Epithelial cell of proximal tubule (primary cell): ENCODE measurements around the gene DHRSX. TPM values are rescaled to one million over a fixed set of nuclear protein-coding genes. Genes with fewer than 3 reads are reported as not detected.

Experiments used
- DNase-seq: peaks from one replicate; pipeline ENCODE4 v3.0.0-alpha.2; 2011; ENCODE audit warnings: low read depth
- H3K4me3 ChIP-seq: 2 replicates; pipeline ENCODE4 v1.5.1; 2011; ENCODE audit warnings: low read depth, mild to moderate bottlenecking, low read length
- total RNA-seq: library from RNA; depleted of rRNA; stranded (reverse); fragments of >200 nt; gene quantifications from 2 replicates; pipeline ENCODE4 v1.2.3, GENCODE V29; 2015
- TF ChIP-seq, protein P1 (sequence below): conservative IDR thresholded peaks from 2 replicates; pipeline ENCODE4 v1.5.1; 2012; ENCODE audit warnings: low read depth, mild to moderate bottlenecking, low read length

Gene DHRSX, protein sequence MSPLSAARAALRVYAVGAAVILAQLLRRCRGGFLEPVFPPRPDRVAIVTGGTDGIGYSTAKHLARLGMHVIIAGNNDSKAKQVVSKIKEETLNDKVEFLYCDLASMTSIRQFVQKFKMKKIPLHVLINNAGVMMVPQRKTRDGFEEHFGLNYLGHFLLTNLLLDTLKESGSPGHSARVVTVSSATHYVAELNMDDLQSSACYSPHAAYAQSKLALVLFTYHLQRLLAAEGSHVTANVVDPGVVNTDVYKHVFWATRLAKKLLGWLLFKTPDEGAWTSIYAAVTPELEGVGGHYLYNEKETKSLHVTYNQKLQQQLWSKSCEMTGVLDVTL
- total RNA-seq = 20.5 and 22.8 TPM in 2 replicates

DNA sequence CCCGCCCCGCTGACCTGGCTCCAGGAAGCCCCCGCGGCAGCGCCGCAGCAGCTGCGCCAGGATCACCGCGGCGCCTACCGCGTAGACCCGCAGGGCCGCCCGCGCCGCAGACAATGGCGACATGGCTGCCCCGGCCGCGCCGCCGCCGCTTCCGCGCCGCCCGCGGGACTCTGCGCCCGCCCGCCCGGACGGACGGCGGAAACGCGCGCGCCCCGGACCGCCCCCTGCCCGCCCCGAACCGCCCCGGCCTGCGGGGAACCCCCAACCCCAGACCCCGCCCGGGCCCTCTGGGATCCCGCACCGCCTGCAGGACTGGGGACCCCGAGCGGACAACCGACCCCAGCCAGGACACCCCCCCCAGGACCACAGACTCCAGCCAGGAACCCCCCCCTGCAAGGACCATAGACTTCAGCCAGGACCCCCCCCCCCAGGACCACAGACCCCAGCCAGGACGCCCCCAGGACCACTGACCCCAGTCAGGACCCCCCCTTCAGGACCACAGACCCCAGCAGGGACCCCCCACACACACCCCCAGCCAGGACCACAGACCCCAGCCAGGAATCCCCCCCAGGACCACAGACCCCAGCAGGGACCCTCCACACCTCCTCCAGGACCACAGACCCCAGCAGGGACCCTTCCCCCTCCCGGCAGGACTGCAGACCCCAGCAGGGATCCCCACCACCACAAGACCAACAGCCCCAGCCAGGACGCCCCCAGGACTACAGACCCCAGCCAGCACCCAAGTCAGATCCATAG, at the start of gene DHRSX, which contains the start of gene ZBED1:
DHRSX (minus strand) TSS at position 174 of the 756 bp plus-strand sequence; CDS start at position 123, 51 bp downstream.
ZBED1 (minus strand) TSS at position 174 of the 756 bp plus-strand sequence. CDS start 10,257 bp downstream, outside the sequence.
- TF ChIP-seq, protein P1, sequence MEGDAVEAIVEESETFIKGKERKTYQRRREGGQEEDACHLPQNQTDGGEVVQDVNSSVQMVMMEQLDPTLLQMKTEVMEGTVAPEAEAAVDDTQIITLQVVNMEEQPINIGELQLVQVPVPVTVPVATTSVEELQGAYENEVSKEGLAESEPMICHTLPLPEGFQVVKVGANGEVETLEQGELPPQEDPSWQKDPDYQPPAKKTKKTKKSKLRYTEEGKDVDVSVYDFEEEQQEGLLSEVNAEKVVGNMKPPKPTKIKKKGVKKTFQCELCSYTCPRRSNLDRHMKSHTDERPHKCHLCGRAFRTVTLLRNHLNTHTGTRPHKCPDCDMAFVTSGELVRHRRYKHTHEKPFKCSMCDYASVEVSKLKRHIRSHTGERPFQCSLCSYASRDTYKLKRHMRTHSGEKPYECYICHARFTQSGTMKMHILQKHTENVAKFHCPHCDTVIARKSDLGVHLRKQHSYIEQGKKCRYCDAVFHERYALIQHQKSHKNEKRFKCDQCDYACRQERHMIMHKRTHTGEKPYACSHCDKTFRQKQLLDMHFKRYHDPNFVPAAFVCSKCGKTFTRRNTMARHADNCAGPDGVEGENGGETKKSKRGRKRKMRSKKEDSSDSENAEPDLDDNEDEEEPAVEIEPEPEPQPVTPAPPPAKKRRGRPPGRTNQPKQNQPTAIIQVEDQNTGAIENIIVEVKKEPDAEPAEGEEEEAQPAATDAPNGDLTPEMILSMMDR = no peak
- H3K4me3 ChIP-seq = peak within 1 kb of the TSS; percentile 82
- DNase-seq = no peak

DNA sequence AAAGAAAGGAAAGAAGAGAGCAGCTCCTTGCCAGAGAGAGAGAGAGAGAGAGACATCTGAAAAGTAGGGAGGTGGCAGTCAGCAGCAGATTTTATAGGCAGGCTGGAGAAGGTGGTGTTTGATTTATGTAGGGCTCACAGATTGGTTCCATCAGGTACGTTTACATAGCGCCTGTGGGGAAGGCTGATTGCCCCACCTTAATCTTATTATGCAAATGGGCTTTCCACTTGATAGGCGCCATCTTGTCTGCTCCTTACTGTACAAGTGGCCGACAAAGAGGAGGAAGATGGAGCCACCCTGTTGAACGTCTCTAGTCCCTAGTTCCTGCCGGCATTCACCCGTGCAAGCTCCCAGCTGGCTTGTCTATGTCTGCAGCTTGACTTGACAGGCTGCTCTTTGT, 49.1 kb upstream of the DHRSX start:
- H3K4me3 ChIP-seq = no peak overlapping the region
- TF ChIP-seq, protein P1 = no peak
- no peak for DNase-seq

DNA sequence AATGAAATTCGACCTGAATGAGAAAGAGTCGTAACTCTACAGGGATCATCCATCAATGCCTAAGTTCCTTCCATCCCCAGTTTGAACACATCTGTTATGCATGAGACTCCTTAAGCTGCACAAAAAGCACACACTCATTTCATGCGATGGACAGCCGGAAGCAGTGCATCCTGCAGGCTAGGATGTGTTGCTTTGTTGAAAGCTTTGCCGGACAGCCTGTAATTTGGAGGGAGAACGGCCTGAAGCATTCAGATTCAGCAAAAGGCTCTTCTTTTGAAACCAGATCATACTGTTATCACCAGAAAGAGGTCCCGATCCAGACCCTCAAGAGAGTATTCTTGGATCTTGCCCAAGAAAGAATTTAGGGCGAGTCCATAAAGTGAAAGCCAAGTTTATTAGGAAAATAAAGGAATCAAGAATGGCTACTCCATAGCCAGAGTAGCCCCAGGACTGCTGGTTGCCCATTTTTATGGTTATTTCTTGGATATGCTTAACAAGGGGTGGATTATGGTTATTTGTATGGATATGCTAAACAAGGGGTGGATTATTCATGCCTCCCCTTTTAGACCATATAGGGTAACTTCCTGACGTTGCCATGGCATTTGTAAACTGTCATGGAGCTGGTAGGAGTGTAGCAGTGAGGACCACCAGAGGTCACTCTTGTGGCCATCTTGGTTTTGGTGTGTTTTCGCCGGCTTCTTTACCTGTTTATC, 48.1 kb upstream of the DHRSX start:
- no peak for DNase-seq
- no peak overlapping the region for H3K4me3 ChIP-seq
- TF ChIP-seq, protein P1 = no peak

DNA sequence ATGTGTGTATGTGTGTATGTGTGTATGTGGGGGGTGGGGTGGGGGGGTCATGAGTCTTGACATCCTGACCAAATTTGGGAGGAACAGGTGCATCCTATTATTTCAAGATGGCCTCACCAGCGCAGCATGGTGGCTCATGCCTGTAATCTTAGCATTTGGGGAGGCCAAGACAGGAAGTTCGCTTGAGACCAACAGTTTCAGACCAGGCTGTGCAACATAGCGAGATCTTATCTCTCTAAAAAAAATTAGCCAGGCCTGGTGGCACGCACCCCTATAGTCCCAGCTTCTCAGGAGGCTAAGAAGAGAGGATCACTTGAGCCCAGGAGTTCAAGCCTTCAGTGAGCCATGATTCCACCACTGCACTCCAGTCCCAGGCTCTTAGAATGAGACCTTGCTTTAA, 47.0 kb upstream of the DHRSX start:
- H3K4me3 ChIP-seq = no peak overlapping the region
- TF ChIP-seq, protein P1 = no peak
- DNase-seq = no peak

DNA sequence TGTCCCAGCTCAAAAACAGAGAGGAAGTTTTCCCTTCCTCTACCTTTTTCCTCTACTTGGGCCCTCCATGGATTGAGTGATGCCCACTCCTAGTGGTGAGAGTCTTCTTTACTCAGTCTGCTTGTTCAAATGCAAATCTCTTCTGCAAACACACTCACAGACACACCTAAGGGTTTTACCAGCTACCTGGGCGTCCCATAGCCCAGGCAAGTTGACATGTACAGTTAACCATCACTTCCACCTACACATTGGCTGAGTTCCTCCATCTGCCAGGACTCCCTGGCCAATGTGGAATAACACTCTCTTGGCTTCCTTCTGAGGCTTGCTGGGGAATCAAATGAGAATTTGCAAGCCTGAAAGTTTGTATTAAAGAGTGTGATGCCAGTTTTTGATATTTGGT, 45.7 kb upstream of the DHRSX start:
- TF ChIP-seq, protein P1 = no peak
- no peak for DNase-seq

DNA sequence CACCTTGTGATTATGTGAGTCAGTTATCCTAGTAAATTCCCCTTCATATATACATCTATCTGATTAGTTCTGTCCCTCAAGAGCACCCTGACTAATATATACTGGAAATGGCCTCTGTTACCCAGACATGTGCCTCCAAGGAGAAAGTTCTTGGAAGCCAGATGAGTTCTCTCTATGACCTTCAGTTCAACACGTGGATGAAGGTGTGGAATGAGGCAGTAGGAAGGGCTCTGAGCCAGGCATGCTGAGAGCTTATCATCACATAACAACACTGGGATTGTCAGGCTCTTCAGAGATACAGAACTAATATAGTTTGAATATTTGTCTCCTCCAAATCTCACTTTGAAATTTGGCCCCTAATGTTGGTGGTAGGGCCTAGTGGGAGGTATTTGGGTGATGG, 44.4 kb upstream of the DHRSX start:
- no peak for DNase-seq
- TF ChIP-seq, protein P1 = no peak
- H3K4me3 ChIP-seq = no peak overlapping the region

More for the DNA sequence above, 45.7 kb upstream of the DHRSX start:
- H3K4me3 ChIP-seq = no peak overlapping the region
